ENCODE data around the gene OTOG. TPM values are rescaled to one million over a fixed set of nuclear protein-coding genes. Genes with fewer than 3 reads are reported as not detected.
"Not testable (repeated sequence)": the region's sequence is repeated elsewhere in the genome, so short reads cannot be mapped to it uniquely, and the experiment has no call there.

OTOG gene
- total RNA-seq, 1 donor from 2014 or later = under 0.01 TPM

GRCh38 chr11:17605651-17606122, 58.6 kb downstream of the OTOG start:
- DNase-seq = no peak

- DNase-seq = no peak
Measured at GRCh38 chr11:17606233-17607082, 59.4 kb downstream of the OTOG start.

GRCh38 chr11:17607083-17607429, 60.0 kb downstream of the OTOG start:
- DNase-seq = no peak

GRCh38 chr11:17607591-17608570, 60.8 kb downstream of the OTOG start:
- DNase-seq = no peak

- no peak for DNase-seq
Measured at GRCh38 chr11:17608821-17609220, 61.8 kb downstream of the OTOG start.

GRCh38 chr11:17609291-17610084, 62.4 kb downstream of the OTOG start:
- no peak for DNase-seq

GRCh38 chr11:17610085-17610894, 63.2 kb downstream of the OTOG start:
- peak; percentile 79 for DNase-seq

- DNase-seq = no peak
Measured at GRCh38 chr11:17611049-17611448, 64.0 kb downstream of the OTOG start.

- no peak for DNase-seq
Measured at GRCh38 chr11:17611503-17612220, 64.6 kb downstream of the OTOG start.

- DNase-seq = no peak
Measured at GRCh38 chr11:17612221-17613188, 65.4 kb downstream of the OTOG start.

- DNase-seq = no peak
Measured at GRCh38 chr11:17613428-17613962, 66.4 kb downstream of the OTOG start.

GRCh38 chr11:17613983-17614382, 66.9 kb downstream of the OTOG start:
- DNase-seq = no peak

GRCh38 chr11:17622711-17623110, 75.7 kb downstream of the OTOG start:
- DNase-seq = not testable (repeated sequence)

GRCh38 chr11:17629113-17629512, 82.1 kb downstream of the OTOG start:
- no peak for DNase-seq

GRCh38 chr11:17630936-17631335, 83.9 kb downstream of the OTOG start:
- no peak for DNase-seq

GRCh38 chr11:17631702-17632365, 84.8 kb downstream of the OTOG start:
- no peak for DNase-seq

GRCh38 chr11:17633279-17633986, 86.4 kb downstream of the OTOG start:
- DNase-seq = no peak

Data from tongue (tissue), 2 donors.